ENCODE results near the gene ANOS1.

GRCh38 chrX:8731559-8732395, at the start of gene ANOS1:
- no peak for TF ChIP-seq NFIC (IDR thresholded peaks at IDR 0.05; ENCODE audit: borderline replicate concordance)
- TF ChIP-seq EP300 (IDR thresholded peaks at IDR 0.05; ENCODE audit: borderline replicate concordance in 1 of 2, low read depth in 1 of 2, low read length in 1 of 2) = no peak
- TF ChIP-seq SIN3A (IDR thresholded peaks at IDR 0.05; ENCODE audit: borderline replicate concordance, low read depth, low read length) = no peak
- TF ChIP-seq MXI1 (IDR thresholded peaks at IDR 0.05; ENCODE audit: low read depth, low read length) = no peak
- no peak for TF ChIP-seq CTCF (IDR thresholded peaks at IDR 0.05)
- TF ChIP-seq PBX3 (IDR thresholded peaks at IDR 0.05) = no peak
- TF ChIP-seq EZH2phosphoT487 (IDR thresholded peaks at IDR 0.05; ENCODE audit: borderline replicate concordance, low read depth) = no peak
- no peak for TF ChIP-seq TAF1 (IDR thresholded peaks at IDR 0.05; ENCODE audit: borderline replicate concordance, low read depth, low read length)
- TF ChIP-seq SMC3 (IDR thresholded peaks at IDR 0.05; ENCODE audit: low read depth, low read length) = no peak
- TF ChIP-seq TEAD4 (IDR thresholded peaks at IDR 0.05; ENCODE audit: borderline replicate concordance, insufficient read depth) = no peak
